Measurements from ENCODE around the gene MYO1B. TPM values are rescaled to one million over a fixed set of nuclear protein-coding genes. Genes with fewer than 3 reads are reported as not detected.

The MYO1B gene
- total and polyA plus RNA-seq, 5 donors from 2014 or later: not detected

- Mint-ChIP-seq H3K27me3 (peaks cover 12% of the 10 kb centered on the region), H3K36me3 (no peaks in the 10 kb centered on the region), H3K4me1 (no peaks in the 10 kb centered on the region), H3K27ac (no peak overlapping the region), H3K4me3 (no peak overlapping the region), H3K9me3 (peaks cover 0 to 2% (median 0%) of the 10 kb centered on the region in 7 donors)
- no peaks in the 10 kb centered on the region for H3K36me3 ChIP-seq (ENCODE audit: control insufficient read depth, insufficient read depth, low read length)
- no peak overlapping the region for H3K4me3 ChIP-seq (ENCODE audit: low read depth, low read length)
- H3K4me1 ChIP-seq (ENCODE audit: control insufficient read depth, insufficient read depth, low read length, poor library complexity, severe bottlenecking): no peaks in the 10 kb centered on the region
- ATAC-seq (ENCODE audit: low read depth in 2 of 2) (no peak), DNase-seq (no peak)
- H3K27ac ChIP-seq (ENCODE audit: insufficient read depth, low read length, poor library complexity, severe bottlenecking): no peak overlapping the region
- no peaks in the 10 kb centered on the region for H3K9me3 ChIP-seq (ENCODE audit: control insufficient read depth in 2 of 2, low read length in 2 of 2)
- H3K27me3 ChIP-seq (ENCODE audit: control insufficient read depth, insufficient read depth, low read length): peaks cover 5% of the 10 kb centered on the region
Observed at GRCh38 chr2:191404568-191404991, 159.4 kb downstream of the MYO1B start.

GRCh38 chr2:191405546-191405945 lies 160.3 kb downstream of the MYO1B start:
- Mint-ChIP-seq H3K27ac (no peak overlapping the region), H3K4me3 (no peak overlapping the region), H3K36me3 (no peaks in the 10 kb centered on the region), H3K27me3 (peaks cover 12% of the 10 kb centered on the region), H3K9me3 (peaks cover 0 to 2% (median 0%) of the 10 kb centered on the region in 7 donors), H3K4me1 (no peaks in the 10 kb centered on the region)
- peaks cover 3% of the 10 kb centered on the region for H3K27me3 ChIP-seq (ENCODE audit: control insufficient read depth, insufficient read depth, low read length)
- H3K4me1 ChIP-seq (ENCODE audit: control insufficient read depth, insufficient read depth, low read length, poor library complexity, severe bottlenecking): no peaks in the 10 kb centered on the region
- no peak overlapping the region for H3K27ac ChIP-seq (ENCODE audit: insufficient read depth, low read length, poor library complexity, severe bottlenecking)
- DNase-seq: no peak
- no peak for ATAC-seq (ENCODE audit: low read depth in 2 of 2)
- H3K4me3 ChIP-seq (ENCODE audit: low read depth, low read length): no peak overlapping the region
- H3K9me3 ChIP-seq (ENCODE audit: control insufficient read depth in 2 of 2, low read length in 2 of 2): no peaks in the 10 kb centered on the region
- H3K36me3 ChIP-seq (ENCODE audit: control insufficient read depth, insufficient read depth, low read length): no peaks in the 10 kb centered on the region

- H3K36me3 ChIP-seq (ENCODE audit: control insufficient read depth, insufficient read depth, low read length): no peaks in the 10 kb centered on the region
- H3K4me3 Mint-ChIP-seq: no peak overlapping the region
- H3K4me3 ChIP-seq (ENCODE audit: low read depth, low read length): no peak overlapping the region
- no peak overlapping the region for H3K27ac ChIP-seq (ENCODE audit: insufficient read depth, low read length, poor library complexity, severe bottlenecking)
- no peaks in the 10 kb centered on the region for H3K9me3 Mint-ChIP-seq
- H3K4me1 ChIP-seq (ENCODE audit: control insufficient read depth, insufficient read depth, low read length, poor library complexity, severe bottlenecking): no peaks in the 10 kb centered on the region
- ATAC-seq (ENCODE audit: low read depth in 2 of 2) (no peak), DNase-seq (no peak)
- peaks cover 15% of the 10 kb centered on the region for H3K27me3 Mint-ChIP-seq
- H3K27me3 ChIP-seq (ENCODE audit: control insufficient read depth, insufficient read depth, low read length): peaks cover 5% of the 10 kb centered on the region
- H3K36me3 Mint-ChIP-seq: no peaks in the 10 kb centered on the region
- H3K27ac Mint-ChIP-seq: no peak overlapping the region
- no peaks in the 10 kb centered on the region for H3K9me3 ChIP-seq (ENCODE audit: control insufficient read depth in 2 of 2, low read length in 2 of 2)
- H3K4me1 Mint-ChIP-seq: no peaks in the 10 kb centered on the region
Observed at GRCh38 chr2:191410646-191411436, 165.6 kb downstream of the MYO1B start.

- no peaks in the 10 kb centered on the region for H3K36me3 ChIP-seq (ENCODE audit: control insufficient read depth, insufficient read depth, low read length)
- no peak overlapping the region for H3K4me3 ChIP-seq (ENCODE audit: low read depth, low read length)
- H3K36me3 Mint-ChIP-seq: no peaks in the 10 kb centered on the region
- H3K9me3 ChIP-seq (ENCODE audit: control insufficient read depth in 2 of 2, low read length in 2 of 2): no peaks in the 10 kb centered on the region
- no peak for ATAC-seq (ENCODE audit: low read depth in 2 of 2)
- peaks cover 5% of the 10 kb centered on the region for H3K27me3 ChIP-seq (ENCODE audit: control insufficient read depth, insufficient read depth, low read length)
- H3K9me3 Mint-ChIP-seq: no peaks in the 10 kb centered on the region
- no peak for DNase-seq
- H3K27ac ChIP-seq (ENCODE audit: insufficient read depth, low read length, poor library complexity, severe bottlenecking): no peak overlapping the region
- no peaks in the 10 kb centered on the region for H3K4me1 Mint-ChIP-seq
- H3K27me3 Mint-ChIP-seq: peaks cover 21% of the 10 kb centered on the region
- no peak overlapping the region for H3K27ac Mint-ChIP-seq
- H3K4me3 Mint-ChIP-seq: no peak overlapping the region
- no peaks in the 10 kb centered on the region for H3K4me1 ChIP-seq (ENCODE audit: control insufficient read depth, insufficient read depth, low read length, poor library complexity, severe bottlenecking)
Observed at GRCh38 chr2:191411472-191411871, 166.3 kb downstream of the MYO1B start.

- no peaks in the 10 kb centered on the region for H3K9me3 ChIP-seq (ENCODE audit: control insufficient read depth in 2 of 2, low read length in 2 of 2)
- no peak overlapping the region for H3K4me3 ChIP-seq (ENCODE audit: low read depth, low read length)
- no peaks in the 10 kb centered on the region for H3K36me3 ChIP-seq (ENCODE audit: control insufficient read depth, insufficient read depth, low read length)
- H3K27me3 Mint-ChIP-seq: peaks cover 18% of the 10 kb centered on the region
- no peaks in the 10 kb centered on the region for H3K4me1 Mint-ChIP-seq
- DNase-seq: no peak
- H3K9me3 Mint-ChIP-seq: no peaks in the 10 kb centered on the region
- ATAC-seq (ENCODE audit: low read depth in 2 of 2): no peak
- no peak overlapping the region for H3K27ac Mint-ChIP-seq
- no peak overlapping the region for H3K4me3 Mint-ChIP-seq
- no peaks in the 10 kb centered on the region for H3K4me1 ChIP-seq (ENCODE audit: control insufficient read depth, insufficient read depth, low read length, poor library complexity, severe bottlenecking)
- H3K27me3 ChIP-seq (ENCODE audit: control insufficient read depth, insufficient read depth, low read length): peaks cover 3% of the 10 kb centered on the region
- H3K27ac ChIP-seq (ENCODE audit: insufficient read depth, low read length, poor library complexity, severe bottlenecking): no peak overlapping the region
- no peaks in the 10 kb centered on the region for H3K36me3 Mint-ChIP-seq
Observed at GRCh38 chr2:191412353-191412752, 167.1 kb downstream of the MYO1B start.

GRCh38 chr2:191415101-191415500 lies 169.9 kb downstream of the MYO1B start:
- H3K27ac Mint-ChIP-seq: no peak overlapping the region
- DNase-seq: no peak
- no peak for ATAC-seq (ENCODE audit: low read depth in 2 of 2)

GRCh38 chr2:191415858-191416257 lies 170.7 kb downstream of the MYO1B start:
- H3K4me1 Mint-ChIP-seq: no peaks in the 10 kb centered on the region
- no peaks in the 10 kb centered on the region for H3K36me3 ChIP-seq (ENCODE audit: control insufficient read depth, insufficient read depth, low read length)
- H3K27me3 Mint-ChIP-seq: peaks cover 18% of the 10 kb centered on the region
- no peak overlapping the region for H3K27ac Mint-ChIP-seq
- peaks cover 0 to 2% (median 0%) of the 10 kb centered on the region in 7 donors for H3K9me3 Mint-ChIP-seq
- H3K4me3 ChIP-seq (ENCODE audit: low read depth, low read length): no peak overlapping the region
- H3K27me3 ChIP-seq (ENCODE audit: control insufficient read depth, insufficient read depth, low read length): no peaks in the 10 kb centered on the region
- DNase-seq (no peak), ATAC-seq (ENCODE audit: low read depth in 2 of 2) (no peak)
- H3K36me3 Mint-ChIP-seq: no peaks in the 10 kb centered on the region
- no peak overlapping the region for H3K4me3 Mint-ChIP-seq
- H3K27ac ChIP-seq (ENCODE audit: insufficient read depth, low read length, poor library complexity, severe bottlenecking): no peak overlapping the region
- no peaks in the 10 kb centered on the region for H3K9me3 ChIP-seq (ENCODE audit: control insufficient read depth in 2 of 2, low read length in 2 of 2)
- H3K4me1 ChIP-seq (ENCODE audit: control insufficient read depth, insufficient read depth, low read length, poor library complexity, severe bottlenecking): no peaks in the 10 kb centered on the region

More at GRCh38 chr2:191415101-191415500, 169.9 kb downstream of the MYO1B start:
- peaks cover 0 to 2% (median 0%) of the 10 kb centered on the region in 7 donors for H3K9me3 Mint-ChIP-seq
- H3K27me3 ChIP-seq (ENCODE audit: control insufficient read depth, insufficient read depth, low read length): peaks cover 3% of the 10 kb centered on the region
- no peaks in the 10 kb centered on the region for H3K4me1 ChIP-seq (ENCODE audit: control insufficient read depth, insufficient read depth, low read length, poor library complexity, severe bottlenecking)
- H3K36me3 Mint-ChIP-seq: no peaks in the 10 kb centered on the region
- H3K27me3 Mint-ChIP-seq: peaks cover 18% of the 10 kb centered on the region
- no peaks in the 10 kb centered on the region for H3K4me1 Mint-ChIP-seq
- no peak overlapping the region for H3K4me3 ChIP-seq (ENCODE audit: low read depth, low read length)
- no peak overlapping the region for H3K27ac ChIP-seq (ENCODE audit: insufficient read depth, low read length, poor library complexity, severe bottlenecking)
- H3K36me3 ChIP-seq (ENCODE audit: control insufficient read depth, insufficient read depth, low read length): no peaks in the 10 kb centered on the region
- no peak overlapping the region for H3K4me3 Mint-ChIP-seq
- H3K9me3 ChIP-seq (ENCODE audit: control insufficient read depth in 2 of 2, low read length in 2 of 2): no peaks in the 10 kb centered on the region

GRCh38 chr2:191417746-191418145 lies 172.5 kb downstream of the MYO1B start:
- Mint-ChIP-seq H3K27ac (no peak overlapping the region), H3K9me3 (peaks cover 0 to 2% (median 0%) of the 10 kb centered on the region in 7 donors), H3K36me3 (no peaks in the 10 kb centered on the region), H3K4me1 (no peaks in the 10 kb centered on the region), H3K27me3 (peaks cover 14% of the 10 kb centered on the region), H3K4me3 (no peak overlapping the region)
- H3K36me3 ChIP-seq (ENCODE audit: control insufficient read depth, insufficient read depth, low read length): no peaks in the 10 kb centered on the region
- H3K27me3 ChIP-seq (ENCODE audit: control insufficient read depth, insufficient read depth, low read length): no peaks in the 10 kb centered on the region
- ATAC-seq (ENCODE audit: low read depth in 2 of 2): no peak
- H3K9me3 ChIP-seq (ENCODE audit: control insufficient read depth in 2 of 2, low read length in 2 of 2): no peaks in the 10 kb centered on the region
- no peak overlapping the region for H3K4me3 ChIP-seq (ENCODE audit: low read depth, low read length)
- DNase-seq: no peak
- H3K4me1 ChIP-seq (ENCODE audit: control insufficient read depth, insufficient read depth, low read length, poor library complexity, severe bottlenecking): no peaks in the 10 kb centered on the region
- no peak overlapping the region for H3K27ac ChIP-seq (ENCODE audit: insufficient read depth, low read length, poor library complexity, severe bottlenecking)

Measured in CD4-positive, CD25-positive, alpha-beta regulatory T cell (primary cell).